ENCODE measurements around the gene PBRM1. TPM values are rescaled to one million over a fixed set of nuclear protein-coding genes. Genes with fewer than 3 reads are reported as not detected.

PBRM1 gene
- total and polyA plus RNA-seq, 2 of the 8 experiments (the other 6 are each of a cell fraction or from before 2014, with no cell fraction given) = 19.3 to 65.8 TPM

GRCh38 chr3:52502808-52503350, 182.8 kb downstream of the PBRM1 start (continued):
- no peak for TF ChIP-seq NRF1 (IDR thresholded peaks at IDR 0.05; ENCODE audit: low read depth, low read length)

All from H1 (cell line).